ENCODE measurements around the gene SUCO. TPM values are rescaled to one million over a fixed set of nuclear protein-coding genes. Genes with fewer than 3 reads are reported as not detected.

SUCO gene
- total RNA-seq, 1 donor, result 41.6 TPM

GRCh38 chr1:172600615-172601014 lies 67.7 kb downstream of the SUCO start:
- TF ChIP-seq CTCF (IDR thresholded peaks at IDR 0.05; ENCODE audit: extremely low read depth, low read depth, low read length), result no peak

GRCh38 chr1:172601046-172601630 lies 68.2 kb downstream of the SUCO start:
- H4K20me1 ChIP-seq (ENCODE audit: insufficient read depth, low read length), result no peaks in the 10 kb centered on the region
- H3K36me3 ChIP-seq (ENCODE audit: insufficient read depth, low read length), result peaks cover 28% of the 10 kb centered on the region
- H2AFZ ChIP-seq (ENCODE audit: low read length), result no peak overlapping the region
- no peak overlapping the region for H3K27ac ChIP-seq (ENCODE audit: low read depth, low read length)
- no peaks in the 10 kb centered on the region for H3K4me1 ChIP-seq (ENCODE audit: insufficient read depth, low read length)
- H3K79me2 ChIP-seq (ENCODE audit: insufficient read depth, low read length), result peaks cover 3% of the 10 kb centered on the region
- H3K27me3 ChIP-seq (ENCODE audit: insufficient read depth, low read length), result no peaks in the 10 kb centered on the region
- H3K4me2 ChIP-seq (ENCODE audit: insufficient read depth, low read length), result no peak overlapping the region
- DNase-seq (ENCODE audit: insufficient read length, low spot score, missing footprints), result no peak
- H3K9me3 ChIP-seq (ENCODE audit: low read depth, low read length), result no peaks in the 10 kb centered on the region
- H3K4me3 ChIP-seq (ENCODE audit: insufficient read depth, low read length), result no peak overlapping the region
- TF ChIP-seq CTCF (IDR thresholded peaks at IDR 0.05; ENCODE audit: extremely low read depth, low read depth, low read length), result no peak

More at GRCh38 chr1:172600615-172601014, 67.7 kb downstream of the SUCO start:
- no peak overlapping the region for H3K4me3 ChIP-seq (ENCODE audit: insufficient read depth, low read length)
- H3K36me3 ChIP-seq (ENCODE audit: insufficient read depth, low read length), result peaks cover 28% of the 10 kb centered on the region
- DNase-seq (ENCODE audit: insufficient read length, low spot score, missing footprints), result no peak
- H3K27me3 ChIP-seq (ENCODE audit: insufficient read depth, low read length), result no peaks in the 10 kb centered on the region
- H2AFZ ChIP-seq (ENCODE audit: low read length), result no peak overlapping the region
- H3K4me2 ChIP-seq (ENCODE audit: insufficient read depth, low read length), result no peak overlapping the region
- no peak overlapping the region for H3K27ac ChIP-seq (ENCODE audit: low read depth, low read length)
- H4K20me1 ChIP-seq (ENCODE audit: insufficient read depth, low read length), result no peaks in the 10 kb centered on the region
- peaks cover 3% of the 10 kb centered on the region for H3K79me2 ChIP-seq (ENCODE audit: insufficient read depth, low read length)
- no peaks in the 10 kb centered on the region for H3K9me3 ChIP-seq (ENCODE audit: low read depth, low read length)
- no peaks in the 10 kb centered on the region for H3K4me1 ChIP-seq (ENCODE audit: insufficient read depth, low read length)

- TF ChIP-seq CTCF (IDR thresholded peaks at IDR 0.05; ENCODE audit: extremely low read depth, low read depth, low read length), result no peak
- H3K27me3 ChIP-seq (ENCODE audit: insufficient read depth, low read length), result no peaks in the 10 kb centered on the region
These were observed 69.8 kb downstream of the SUCO start for GRCh38 chr1:172602706-172603105.

GRCh38 chr1:172603816-172604215 lies 70.9 kb downstream of the SUCO start:
- no peak overlapping the region for H2AFZ ChIP-seq (ENCODE audit: low read length)
- peaks cover 3% of the 10 kb centered on the region for H3K79me2 ChIP-seq (ENCODE audit: insufficient read depth, low read length)
- no peak for DNase-seq (ENCODE audit: insufficient read length, low spot score, missing footprints)
- no peaks in the 10 kb centered on the region for H3K9me3 ChIP-seq (ENCODE audit: low read depth, low read length)
- no peak overlapping the region for H3K27ac ChIP-seq (ENCODE audit: low read depth, low read length)
- H4K20me1 ChIP-seq (ENCODE audit: insufficient read depth, low read length), result no peaks in the 10 kb centered on the region
- peaks cover 20% of the 10 kb centered on the region for H3K36me3 ChIP-seq (ENCODE audit: insufficient read depth, low read length)
- H3K4me3 ChIP-seq (ENCODE audit: insufficient read depth, low read length), result no peak overlapping the region
- no peaks in the 10 kb centered on the region for H3K27me3 ChIP-seq (ENCODE audit: insufficient read depth, low read length)
- H3K4me2 ChIP-seq (ENCODE audit: insufficient read depth, low read length), result no peak overlapping the region
- H3K4me1 ChIP-seq (ENCODE audit: insufficient read depth, low read length), result peaks cover 3% of the 10 kb centered on the region
- no peak for TF ChIP-seq CTCF (IDR thresholded peaks at IDR 0.05; ENCODE audit: extremely low read depth, low read depth, low read length)

More at GRCh38 chr1:172602706-172603105, 69.8 kb downstream of the SUCO start:
- Histone ChIP-seq H3K4me3 (ENCODE audit: insufficient read depth, low read length) (no peak overlapping the region), H3K9me3 (ENCODE audit: low read depth, low read length) (no peaks in the 10 kb centered on the region), H3K4me1 (ENCODE audit: insufficient read depth, low read length) (peaks cover 3% of the 10 kb centered on the region), H3K36me3 (ENCODE audit: insufficient read depth, low read length) (peaks cover 20% of the 10 kb centered on the region), H3K4me2 (ENCODE audit: insufficient read depth, low read length) (no peak overlapping the region), H3K79me2 (ENCODE audit: insufficient read depth, low read length) (peaks cover 3% of the 10 kb centered on the region), H3K27ac (ENCODE audit: low read depth, low read length) (no peak overlapping the region), H4K20me1 (ENCODE audit: insufficient read depth, low read length) (no peaks in the 10 kb centered on the region), H2AFZ (ENCODE audit: low read length) (no peak overlapping the region)
- DNase-seq (ENCODE audit: insufficient read length, low spot score, missing footprints), result no peak
